ENCODE data around the gene ITGB4. TPM values are rescaled to one million over a fixed set of nuclear protein-coding genes. Genes with fewer than 3 reads are reported as not detected.

ITGB4 gene
- total RNA-seq = 0.10 TPM

- H3K9me3 ChIP-seq (ENCODE audit: low read depth, low read length) = no peaks in the 10 kb centered on the region
- peaks cover 10% of the 10 kb centered on the region for H3K4me1 ChIP-seq (ENCODE audit: insufficient read depth, low read length)
- H3K27me3 ChIP-seq (ENCODE audit: insufficient read depth, low read length) = peaks cover 19% of the 10 kb centered on the region
- H3K4me3 ChIP-seq (ENCODE audit: low read length) = no peak within 1 kb of the TSS
These were observed at the start of gene ITGB4 for GRCh38 chr17:75720656-75721462. Gene ITGB4, plus strand, starts transcription at chr17:75721459. Its CDS starts 3,245 bp downstream, at chr17:75724704.

DNA sequence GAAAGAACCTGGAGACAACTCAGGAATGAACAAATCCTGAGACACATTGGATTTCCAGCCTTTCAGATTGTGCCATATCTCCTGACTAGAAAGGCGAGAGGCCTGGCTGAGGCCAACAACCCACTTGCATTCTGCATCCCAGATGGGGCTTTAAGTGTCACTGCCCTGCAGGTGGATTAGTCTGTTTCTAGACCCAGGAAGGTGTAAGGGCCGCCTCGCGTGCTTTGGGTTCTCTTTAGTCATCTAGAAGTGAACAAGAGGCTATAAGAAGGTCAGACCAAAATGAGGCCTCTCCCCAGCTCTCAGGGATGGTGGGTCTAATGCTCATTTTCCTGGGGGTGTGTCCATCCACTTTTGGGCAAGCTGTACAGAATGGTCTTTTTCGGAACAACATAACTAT, 49.2 kb upstream of the ITGB4 start:
- Histone ChIP-seq H3K9me3 (ENCODE audit: low read depth, low read length) (no peaks in the 10 kb centered on the region), H3K4me3 (ENCODE audit: low read length) (no peak overlapping the region), H3K4me1 (ENCODE audit: insufficient read depth, low read length) (peaks cover 15% of the 10 kb centered on the region), H3K27me3 (ENCODE audit: insufficient read depth, low read length) (no peaks in the 10 kb centered on the region)

DNA sequence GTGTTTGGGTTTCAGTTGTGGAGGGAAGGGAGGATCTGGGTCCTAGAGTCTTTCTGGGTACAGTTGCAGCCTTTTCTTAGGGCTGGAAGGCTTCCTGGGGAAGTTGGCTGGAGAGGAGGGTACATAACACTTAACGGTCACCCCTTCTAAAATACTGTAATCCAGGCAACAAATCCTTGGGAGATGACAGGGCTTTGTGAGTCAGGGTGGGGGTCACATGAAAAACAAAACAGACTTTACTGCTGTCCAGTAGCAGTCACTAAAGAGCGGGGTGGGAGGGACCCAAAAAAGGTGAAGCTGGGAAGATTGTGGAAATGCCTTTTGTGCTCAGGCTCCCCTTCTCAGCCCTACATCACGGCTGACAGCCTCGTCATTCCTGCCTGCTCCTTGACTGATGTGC, 47.8 kb upstream of the ITGB4 start:
- H3K27me3 ChIP-seq (ENCODE audit: insufficient read depth, low read length) = no peaks in the 10 kb centered on the region
- no peak overlapping the region for H3K4me3 ChIP-seq (ENCODE audit: low read length)
- no peaks in the 10 kb centered on the region for H3K9me3 ChIP-seq (ENCODE audit: low read depth, low read length)
- peaks cover 5% of the 10 kb centered on the region for H3K4me1 ChIP-seq (ENCODE audit: insufficient read depth, low read length)

DNA sequence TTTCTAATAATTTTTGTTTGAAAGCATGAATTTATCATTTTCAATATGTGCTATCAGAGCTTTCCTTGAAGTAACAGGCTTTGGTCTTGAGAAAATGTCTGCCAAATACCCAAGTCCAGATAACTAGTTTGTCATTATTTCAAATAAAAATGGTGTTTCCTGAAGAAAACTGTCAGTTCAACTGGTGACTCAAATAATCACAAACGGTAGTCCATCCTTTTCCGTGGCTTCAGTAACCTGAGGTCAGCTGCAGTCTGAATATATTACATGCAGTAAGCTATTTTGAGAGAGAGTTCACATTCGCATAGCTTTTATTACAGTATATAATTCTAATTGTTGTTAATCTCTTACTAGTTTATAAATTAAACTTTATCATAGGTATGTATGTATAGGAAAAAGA, 44.8 kb upstream of the ITGB4 start:
- Histone ChIP-seq H3K4me3 (ENCODE audit: low read length) (no peak overlapping the region), H3K9me3 (ENCODE audit: low read depth, low read length) (no peaks in the 10 kb centered on the region), H3K27me3 (ENCODE audit: insufficient read depth, low read length) (no peaks in the 10 kb centered on the region), H3K4me1 (ENCODE audit: insufficient read depth, low read length) (peaks cover 4% of the 10 kb centered on the region)

GRCh38 chr17:75679706-75680211, 41.5 kb upstream of the ITGB4 start:
- no peak overlapping the region for H3K4me3 ChIP-seq (ENCODE audit: low read length)
- no peaks in the 10 kb centered on the region for H3K27me3 ChIP-seq (ENCODE audit: insufficient read depth, low read length)
- peaks cover 4% of the 10 kb centered on the region for H3K4me1 ChIP-seq (ENCODE audit: insufficient read depth, low read length)
- H3K9me3 ChIP-seq (ENCODE audit: low read depth, low read length) = no peaks in the 10 kb centered on the region

DNA sequence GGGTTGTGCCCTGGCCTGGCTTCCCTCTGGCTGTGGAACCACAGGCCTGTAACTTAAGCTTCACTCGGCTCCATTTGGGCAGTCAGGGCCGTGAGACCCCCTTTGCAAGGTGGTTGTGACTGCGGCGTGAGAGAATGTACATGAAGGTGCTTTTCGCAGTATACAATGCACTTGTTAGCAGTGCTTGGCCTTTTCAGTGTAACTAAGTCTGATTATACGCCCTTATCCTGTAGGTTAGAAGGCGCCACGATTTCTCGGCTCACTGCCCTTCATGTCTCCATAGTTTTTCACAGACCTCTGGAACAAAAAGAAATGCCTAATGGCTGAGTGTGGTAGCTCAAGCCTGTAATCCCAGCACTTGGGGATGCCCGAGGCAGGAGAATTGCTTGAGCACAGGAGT, 40.8 kb upstream of the ITGB4 start:
- no peaks in the 10 kb centered on the region for H3K4me1 ChIP-seq (ENCODE audit: insufficient read depth, low read length)
- no peaks in the 10 kb centered on the region for H3K27me3 ChIP-seq (ENCODE audit: insufficient read depth, low read length)
- no peaks in the 10 kb centered on the region for H3K9me3 ChIP-seq (ENCODE audit: low read depth, low read length)
- H3K4me3 ChIP-seq (ENCODE audit: low read length) = no peak overlapping the region

DNA sequence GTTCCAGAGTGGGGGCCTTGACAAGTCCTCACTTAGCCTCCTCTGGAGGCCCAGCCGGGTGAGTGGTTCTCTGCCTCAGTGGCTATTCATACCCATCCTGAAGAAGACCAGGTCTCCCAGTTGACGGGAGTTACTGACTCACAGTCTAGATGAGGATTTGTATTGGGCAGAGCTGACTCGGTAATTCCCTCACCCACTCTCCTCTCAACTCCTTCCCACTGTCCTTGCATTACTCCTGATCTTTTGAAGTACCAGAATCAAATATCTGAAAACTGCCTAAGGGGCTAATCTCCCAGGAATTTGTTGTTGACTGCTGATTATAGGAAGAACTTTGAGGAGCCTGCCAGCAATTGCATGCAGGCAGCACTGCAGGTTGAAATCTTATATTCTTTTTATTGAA, 40.0 kb upstream of the ITGB4 start:
- Histone ChIP-seq H3K4me1 (ENCODE audit: insufficient read depth, low read length) (no peaks in the 10 kb centered on the region), H3K27me3 (ENCODE audit: insufficient read depth, low read length) (no peaks in the 10 kb centered on the region), H3K4me3 (ENCODE audit: low read length) (no peak overlapping the region), H3K9me3 (ENCODE audit: low read depth, low read length) (no peaks in the 10 kb centered on the region)

DNA sequence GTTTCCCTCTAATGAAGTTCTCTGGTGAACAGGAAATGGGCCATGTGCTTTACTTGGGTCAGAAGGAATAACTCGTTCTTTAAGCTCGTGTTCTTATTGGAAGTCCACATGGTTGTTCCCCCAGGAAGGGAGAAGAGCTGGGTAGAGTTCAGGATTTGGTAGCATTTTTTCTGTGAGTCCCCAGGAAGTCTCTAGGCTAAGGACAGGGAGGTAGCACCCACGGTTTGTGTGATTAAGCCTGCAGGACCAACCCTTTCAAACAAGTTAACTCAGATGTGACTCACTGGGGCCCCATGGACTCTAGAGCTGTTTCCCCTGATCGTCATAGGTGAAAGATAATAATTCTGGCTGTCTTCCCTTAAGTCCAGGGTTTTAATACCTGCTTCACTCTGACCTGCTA, 37.7 kb upstream of the ITGB4 start:
- Histone ChIP-seq H3K9me3 (ENCODE audit: low read depth, low read length) (no peaks in the 10 kb centered on the region), H3K27me3 (ENCODE audit: insufficient read depth, low read length) (no peaks in the 10 kb centered on the region), H3K4me3 (ENCODE audit: low read length) (no peak overlapping the region), H3K4me1 (ENCODE audit: insufficient read depth, low read length) (peaks cover 22% of the 10 kb centered on the region)

DNA sequence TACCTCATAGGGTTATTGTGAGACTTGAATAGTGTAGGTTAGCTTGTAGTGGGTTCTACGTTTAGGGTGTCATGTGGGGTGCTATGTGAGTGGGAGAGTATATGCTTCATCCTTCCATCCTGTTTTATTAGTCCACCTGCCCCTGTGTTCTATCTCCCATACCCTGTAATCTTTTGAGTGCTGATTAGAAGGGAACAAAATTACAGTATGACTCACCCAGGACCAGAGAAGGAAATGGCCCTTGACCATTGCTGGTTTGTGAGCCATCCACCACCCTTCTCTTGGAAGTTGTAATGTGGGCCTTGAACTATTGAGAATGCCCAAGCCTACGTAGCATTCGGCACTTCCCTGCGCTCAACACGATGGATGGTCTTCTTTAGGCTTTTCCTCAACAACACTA, 37.0 kb upstream of the ITGB4 start:
- H3K4me3 ChIP-seq (ENCODE audit: low read length) = no peak overlapping the region
- peaks cover 29% of the 10 kb centered on the region for H3K4me1 ChIP-seq (ENCODE audit: insufficient read depth, low read length)
- H3K27me3 ChIP-seq (ENCODE audit: insufficient read depth, low read length) = no peaks in the 10 kb centered on the region
- no peaks in the 10 kb centered on the region for H3K9me3 ChIP-seq (ENCODE audit: low read depth, low read length)

DNA sequence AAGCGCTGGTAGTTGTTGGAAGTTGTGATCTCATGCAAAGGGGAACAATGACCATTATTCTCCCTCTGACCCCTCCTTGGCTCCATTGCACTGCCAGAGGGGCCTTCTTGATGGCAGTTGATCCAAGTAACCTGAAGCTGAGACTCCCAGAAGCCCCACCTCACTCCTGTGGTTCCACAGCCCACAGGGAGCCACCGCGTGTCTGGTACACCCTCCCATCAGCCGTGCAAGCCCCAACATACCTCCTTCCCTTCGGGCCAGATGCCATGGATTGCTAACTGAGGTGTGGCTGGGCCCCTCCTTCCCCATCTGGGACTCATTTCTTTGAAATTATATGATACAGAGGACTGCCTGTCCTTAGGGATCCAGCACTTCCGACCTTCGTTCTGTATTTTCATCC, 36.3 kb upstream of the ITGB4 start:
- Histone ChIP-seq H3K4me1 (ENCODE audit: insufficient read depth, low read length) (peaks cover 36% of the 10 kb centered on the region), H3K9me3 (ENCODE audit: low read depth, low read length) (no peaks in the 10 kb centered on the region), H3K27me3 (ENCODE audit: insufficient read depth, low read length) (no peaks in the 10 kb centered on the region), H3K4me3 (ENCODE audit: low read length) (no peak overlapping the region)

GRCh38 chr17:75685499-75685898, 35.8 kb upstream of the ITGB4 start:
- Histone ChIP-seq H3K4me3 (ENCODE audit: low read length) (no peak overlapping the region), H3K27me3 (ENCODE audit: insufficient read depth, low read length) (no peaks in the 10 kb centered on the region), H3K9me3 (ENCODE audit: low read depth, low read length) (no peaks in the 10 kb centered on the region), H3K4me1 (ENCODE audit: insufficient read depth, low read length) (peaks cover 41% of the 10 kb centered on the region)

DNA sequence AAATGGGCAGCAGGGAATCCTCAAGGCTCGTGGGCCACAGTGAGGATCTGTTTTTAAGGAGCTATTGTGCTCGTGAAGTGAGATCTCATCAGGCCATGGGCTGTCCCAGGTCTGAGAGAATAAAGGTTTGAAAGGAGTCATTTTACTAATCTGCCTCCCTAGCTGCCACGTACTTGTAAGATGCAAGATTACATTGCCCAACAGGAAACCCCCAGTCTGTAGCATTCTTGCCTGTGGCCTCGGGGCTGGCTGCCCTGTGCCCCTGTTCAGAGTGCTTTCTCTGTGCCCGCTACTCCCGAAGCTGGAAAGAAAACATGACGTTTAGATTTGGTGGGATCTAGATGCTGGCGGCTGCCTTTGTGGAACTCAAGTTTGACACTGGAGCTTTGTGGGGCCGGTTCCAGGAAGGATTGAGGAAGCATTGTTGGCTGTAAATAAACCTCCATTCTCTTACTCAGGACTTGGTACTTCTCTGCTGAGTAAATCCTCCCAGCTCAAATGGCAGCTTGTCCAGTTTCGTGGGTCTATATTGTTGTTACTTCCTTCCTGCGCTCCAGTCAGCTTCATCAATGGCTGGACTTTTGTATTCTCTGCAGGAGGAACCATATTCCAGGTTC, 32.9 kb upstream of the ITGB4 start:
- no peaks in the 10 kb centered on the region for H3K27me3 ChIP-seq (ENCODE audit: insufficient read depth, low read length)
- H3K9me3 ChIP-seq (ENCODE audit: low read depth, low read length) = no peaks in the 10 kb centered on the region
- no peak overlapping the region for H3K4me3 ChIP-seq (ENCODE audit: low read length)
- H3K4me1 ChIP-seq (ENCODE audit: insufficient read depth, low read length) = peaks cover 53% of the 10 kb centered on the region

- H3K9me3 ChIP-seq (ENCODE audit: low read depth, low read length) = no peaks in the 10 kb centered on the region
- peaks cover 53% of the 10 kb centered on the region for H3K4me1 ChIP-seq (ENCODE audit: insufficient read depth, low read length)
- H3K4me3 ChIP-seq (ENCODE audit: low read length) = no peak overlapping the region
- H3K27me3 ChIP-seq (ENCODE audit: insufficient read depth, low read length) = no peaks in the 10 kb centered on the region
These were observed 31.8 kb upstream of the ITGB4 start for GRCh38 chr17:75689441-75689873.

DNA sequence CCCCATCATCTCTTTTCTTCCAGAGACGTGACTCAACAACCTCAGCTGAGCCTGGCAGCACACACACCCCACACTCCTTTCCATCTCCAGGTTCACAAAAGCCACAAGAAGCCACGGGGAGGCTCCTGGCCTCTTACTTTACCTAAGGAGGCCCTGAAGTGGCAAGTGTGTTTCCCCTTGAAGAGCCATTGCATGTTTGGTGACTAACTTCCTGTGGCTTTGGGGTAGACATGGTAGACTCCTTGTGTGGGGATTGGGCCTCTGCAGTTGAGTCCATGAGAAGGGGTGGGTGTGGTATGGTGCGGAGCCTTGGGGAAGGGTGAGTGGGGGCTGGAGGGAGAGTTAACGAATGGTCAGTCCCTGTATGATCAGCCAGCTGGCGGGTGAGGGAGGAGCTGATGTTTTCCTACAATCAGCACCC, 29.9 kb upstream of the ITGB4 start:
- no peaks in the 10 kb centered on the region for H3K27me3 ChIP-seq (ENCODE audit: insufficient read depth, low read length)
- H3K4me1 ChIP-seq (ENCODE audit: insufficient read depth, low read length) = peaks cover 52% of the 10 kb centered on the region
- H3K9me3 ChIP-seq (ENCODE audit: low read depth, low read length) = no peaks in the 10 kb centered on the region
- H3K4me3 ChIP-seq (ENCODE audit: low read length) = no peak overlapping the region

DNA sequence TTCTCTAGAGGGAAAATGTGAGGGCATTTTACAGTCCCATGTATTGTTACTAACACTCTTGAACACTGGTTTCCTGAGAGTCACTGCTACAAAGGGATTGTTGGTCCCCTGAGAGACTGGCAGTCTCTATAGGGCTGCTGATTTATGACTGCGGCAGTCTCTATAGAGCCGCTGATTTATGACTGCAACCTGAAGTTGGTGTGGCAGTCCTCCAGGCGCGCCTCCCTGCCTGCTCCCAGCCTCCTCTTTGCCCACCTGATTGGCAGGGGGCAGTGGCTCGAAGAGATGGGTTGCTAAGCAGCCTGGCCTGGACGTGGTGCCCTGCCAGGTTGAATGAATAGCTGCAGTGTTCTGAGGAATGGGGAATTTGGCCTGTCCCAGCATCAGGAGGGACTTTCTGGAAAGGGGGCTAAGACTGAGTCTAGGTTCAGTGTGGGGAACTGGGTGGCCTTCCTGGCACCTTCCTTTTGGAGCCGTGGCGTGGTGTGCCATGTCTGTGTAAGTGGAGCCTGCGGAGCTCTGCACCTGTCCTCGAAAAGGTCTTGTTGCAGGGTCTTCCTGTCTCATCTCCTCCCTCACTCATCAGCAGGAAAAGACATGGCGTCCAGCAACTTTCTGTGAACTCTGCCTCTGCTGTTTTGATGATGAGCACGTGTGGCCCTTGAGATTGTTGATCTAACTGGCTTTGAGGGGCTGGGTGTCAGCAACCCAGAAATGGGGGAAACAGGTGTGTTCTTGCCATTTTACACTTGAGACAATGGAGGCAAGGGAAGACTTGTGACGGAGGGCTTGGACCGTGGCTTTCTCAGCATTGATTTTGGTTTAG, 29.2 kb upstream of the ITGB4 start:
- no peak overlapping the region for H3K4me3 ChIP-seq (ENCODE audit: low read length)
- H3K9me3 ChIP-seq (ENCODE audit: low read depth, low read length) = no peaks in the 10 kb centered on the region
- peaks cover 46% of the 10 kb centered on the region for H3K4me1 ChIP-seq (ENCODE audit: insufficient read depth, low read length)
- H3K27me3 ChIP-seq (ENCODE audit: insufficient read depth, low read length) = no peaks in the 10 kb centered on the region

Data from mononuclear cell (primary cell).